PC-9 (cell line): ENCODE measurements around the gene EYS. TPM values are rescaled to one million over a fixed set of nuclear protein-coding genes. Genes with fewer than 3 reads are reported as not detected.

Experiments used
- BruUV-seq: library from RNA; stranded (reverse); fragments of 400-500 nt; replicated peaks from 2 replicates; lab custom pipeline; 2021; lab: Mats Ljungman, UMichigan
- CTCF ChIA-PET: fragments of 300-600 bp; sonication (Branson Sonifier 250); formaldehyde crosslinking; loops from one replicate; lab custom pipeline; 2022; ENCODE audit warnings: antibody characterized with exemption; lab: Charles Lee
- POLR2A ChIA-PET: fragments of 300-600 bp; sonication (Branson Sonifier 250); formaldehyde crosslinking; loops from one replicate; lab custom pipeline; 2022; ENCODE audit warnings: antibody characterized with exemption; ENCODE audit not compliant: unreplicated experiment; lab: Charles Lee
- DNase-seq, 2 experiments: peaks; one replicate each; pipeline versions ENCODE4 v3.0.0 to v3.0.0-alpha.2; 2015 to 2022; ENCODE audit warnings: mixed read lengths in 1 of 2
- H2AFZ ChIP-seq: fragments of 200-600 bp; sonication (generic); 2 replicates; pipeline ENCODE4 v1.8.1; 2017; ENCODE audit warnings: antibody characterized with exemption
- H3F3A ChIP-seq: fragments of 200-600 bp; sonication (generic); 2 replicates; pipeline ENCODE4 v1.8.1; 2017; ENCODE audit warnings: antibody characterized with exemption, mild to moderate bottlenecking, low read depth; ENCODE audit not compliant: insufficient read depth
- H3K27ac ChIP-seq: fragments of 200-600 bp; sonication (generic); 2 replicates; pipeline ENCODE4 v1.6.1; 2016; ENCODE audit warnings: mixed run types
- H3K27me3 ChIP-seq: fragments of 200-600 bp; sonication (generic); 2 replicates; pipeline ENCODE4 v1.6.1; 2016; ENCODE audit warnings: low read depth, mixed run types; ENCODE audit not compliant: insufficient read depth
- H3K36me3 ChIP-seq: fragments of 200-600 bp; sonication (generic); 2 replicates; pipeline ENCODE4 v1.6.1; 2016; ENCODE audit warnings: low read depth, mixed run types
- H3K4me1 ChIP-seq: fragments of 200-600 bp; sonication (generic); replicated peaks from 2 replicates; pipeline ENCODE4 v1.6.1; 2016; ENCODE audit warnings: mixed run types; ENCODE audit not compliant: insufficient read depth
- H3K4me2 ChIP-seq: fragments of 200-600 bp; sonication (generic); 2 replicates; pipeline ENCODE4 v1.6.1; 2017; ENCODE audit warnings: mixed run types
- H3K4me3 ChIP-seq: fragments of 200-600 bp; sonication (generic); 2 replicates; pipeline ENCODE4 v1.6.1; 2016; ENCODE audit warnings: mixed run types
- H3K79me2 ChIP-seq: fragments of 200-600 bp; sonication (generic); 2 replicates; pipeline ENCODE4 v1.6.1; 2017; ENCODE audit warnings: low read depth, mixed run types
- H3K9me2 ChIP-seq: fragments of 200-600 bp; sonication (generic); 2 replicates; pipeline ENCODE4 v1.8.1; 2017; ENCODE audit warnings: mild to moderate bottlenecking; ENCODE audit not compliant: insufficient read depth
- H3K9me3 ChIP-seq: fragments of 200-600 bp; sonication (generic); 2 replicates; pipeline ENCODE4 v1.8.1; 2016; ENCODE audit warnings: low read depth; ENCODE audit not compliant: insufficient read depth
- H4K20me1 ChIP-seq: fragments of 200-600 bp; sonication (generic); 2 replicates; pipeline ENCODE4 v1.8.1; 2017; ENCODE audit not compliant: insufficient read depth
- EZH2 ChIP-seq: fragments of 200-600 bp; sonication (generic); IDR thresholded peaks from 2 replicates; pipeline ENCODE4 v1.8.0; 2017; ENCODE audit warnings: antibody characterized with exemption, low read depth
- intact Hi-C: fragments of 100-400 bp; cut with micrococcal nuclease; formaldehyde crosslinking; loops from one replicate; pipeline ENCODE4 v1.10.0; 2022; ENCODE audit not compliant: unreplicated experiment
- total RNA-seq: library from RNA; stranded (reverse); gene quantifications from 2 replicates; pipeline ENCODE4 v1.2.3, GENCODE V29; 2021
- TF ChIP-seq, protein P1 (sequence below): fragments of 200-600 bp; sonication (generic); conservative IDR thresholded peaks from 2 replicates; pipeline ENCODE4 v1.6.1; 2017; ENCODE audit warnings: mixed run types, antibody characterized with exemption, mild to moderate bottlenecking, moderate library complexity

Gene EYS
- total RNA-seq, 1 experiment from 2014 or later, result not detected

GRCh38 chr6:65221153-65221552 is 485.9 kb downstream of the EYS start:
- H3K79me2 ChIP-seq, result no peaks in the 10 kb centered on the region
- ChIA-PET CTCF (no interaction called here), POLR2A (no interaction called here)
- TF ChIP-seq EZH2, result no peak
- TF ChIP-seq, protein P1, sequence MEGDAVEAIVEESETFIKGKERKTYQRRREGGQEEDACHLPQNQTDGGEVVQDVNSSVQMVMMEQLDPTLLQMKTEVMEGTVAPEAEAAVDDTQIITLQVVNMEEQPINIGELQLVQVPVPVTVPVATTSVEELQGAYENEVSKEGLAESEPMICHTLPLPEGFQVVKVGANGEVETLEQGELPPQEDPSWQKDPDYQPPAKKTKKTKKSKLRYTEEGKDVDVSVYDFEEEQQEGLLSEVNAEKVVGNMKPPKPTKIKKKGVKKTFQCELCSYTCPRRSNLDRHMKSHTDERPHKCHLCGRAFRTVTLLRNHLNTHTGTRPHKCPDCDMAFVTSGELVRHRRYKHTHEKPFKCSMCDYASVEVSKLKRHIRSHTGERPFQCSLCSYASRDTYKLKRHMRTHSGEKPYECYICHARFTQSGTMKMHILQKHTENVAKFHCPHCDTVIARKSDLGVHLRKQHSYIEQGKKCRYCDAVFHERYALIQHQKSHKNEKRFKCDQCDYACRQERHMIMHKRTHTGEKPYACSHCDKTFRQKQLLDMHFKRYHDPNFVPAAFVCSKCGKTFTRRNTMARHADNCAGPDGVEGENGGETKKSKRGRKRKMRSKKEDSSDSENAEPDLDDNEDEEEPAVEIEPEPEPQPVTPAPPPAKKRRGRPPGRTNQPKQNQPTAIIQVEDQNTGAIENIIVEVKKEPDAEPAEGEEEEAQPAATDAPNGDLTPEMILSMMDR, result no peak
- no peaks in the 10 kb centered on the region for H3K9me2 ChIP-seq
- no peak overlapping the region for H3K4me3 ChIP-seq
- H3K27me3 ChIP-seq, result no peaks in the 10 kb centered on the region
- H4K20me1 ChIP-seq, result no peaks in the 10 kb centered on the region
- no peaks in the 10 kb centered on the region for H3K36me3 ChIP-seq
- H3F3A ChIP-seq, result no peaks in the 10 kb centered on the region
- H3K4me2 ChIP-seq, result no peak overlapping the region
- H2AFZ ChIP-seq, result no peak overlapping the region
- no peaks in the 10 kb centered on the region for H3K9me3 ChIP-seq
- no peaks in the 10 kb centered on the region for H3K4me1 ChIP-seq
- no TSS peak for BruUV-seq
- no peak for DNase-seq
- intact Hi-C loops, result no loop called here
- no peak overlapping the region for H3K27ac ChIP-seq

GRCh38 chr6:65202738-65203137 is 504.3 kb downstream of the EYS start:
- intact Hi-C loops, result no loop called here
- DNase-seq, result no peak
- BruUV-seq, result no TSS peak

DNA sequence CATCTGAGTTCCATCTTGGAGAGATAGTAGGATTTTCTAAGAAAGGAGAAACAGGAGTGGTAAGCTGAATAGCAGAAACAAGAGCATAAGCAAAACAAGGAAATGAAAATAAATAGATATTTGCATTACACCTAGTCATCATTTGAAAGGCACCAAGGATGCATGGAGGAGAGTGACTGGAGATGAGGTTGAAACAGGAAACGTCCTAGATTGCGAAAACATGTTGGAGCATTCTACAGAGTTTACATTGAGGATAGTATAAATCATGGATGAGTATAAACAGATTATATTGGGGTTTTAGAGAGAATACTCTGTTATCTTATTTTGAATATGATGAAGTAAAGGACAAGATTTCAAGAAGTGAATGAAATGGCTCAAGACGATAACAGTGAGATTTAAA is 507.3 kb downstream of the EYS start:
- Histone ChIP-seq H2AFZ (no peak overlapping the region), H3K27ac (no peak overlapping the region), H3K4me2 (no peak overlapping the region), H3F3A (no peaks in the 10 kb centered on the region), H3K36me3 (no peaks in the 10 kb centered on the region), H3K9me3 (no peaks in the 10 kb centered on the region), H4K20me1 (no peaks in the 10 kb centered on the region), H3K27me3 (no peaks in the 10 kb centered on the region), H3K4me1 (no peaks in the 10 kb centered on the region), H3K9me2 (no peaks in the 10 kb centered on the region), H3K4me3 (no peak overlapping the region), H3K79me2 (no peaks in the 10 kb centered on the region)
- DNase-seq, result no peak
- no peak for TF ChIP-seq EZH2
- ChIA-PET POLR2A (no interaction called here), CTCF (no interaction called here)
- intact Hi-C loops, result no loop called here
- BruUV-seq, result no TSS peak

More at GRCh38 chr6:65202738-65203137, 504.3 kb downstream of the EYS start:
- no peaks in the 10 kb centered on the region for H3K4me1 ChIP-seq
- no peaks in the 10 kb centered on the region for H3K9me3 ChIP-seq
- H3K9me2 ChIP-seq, result no peaks in the 10 kb centered on the region
- ChIA-PET CTCF (no interaction called here), POLR2A (no interaction called here)
- H3K4me2 ChIP-seq, result no peak overlapping the region
- H2AFZ ChIP-seq, result no peak overlapping the region
- H3F3A ChIP-seq, result no peaks in the 10 kb centered on the region
- no peak overlapping the region for H3K4me3 ChIP-seq
- TF ChIP-seq, protein P1, result no peak
- no peak for TF ChIP-seq EZH2
- no peaks in the 10 kb centered on the region for H3K79me2 ChIP-seq
- H4K20me1 ChIP-seq, result no peaks in the 10 kb centered on the region
- no peak overlapping the region for H3K27ac ChIP-seq
- no peaks in the 10 kb centered on the region for H3K36me3 ChIP-seq
- H3K27me3 ChIP-seq, result no peaks in the 10 kb centered on the region

DNA sequence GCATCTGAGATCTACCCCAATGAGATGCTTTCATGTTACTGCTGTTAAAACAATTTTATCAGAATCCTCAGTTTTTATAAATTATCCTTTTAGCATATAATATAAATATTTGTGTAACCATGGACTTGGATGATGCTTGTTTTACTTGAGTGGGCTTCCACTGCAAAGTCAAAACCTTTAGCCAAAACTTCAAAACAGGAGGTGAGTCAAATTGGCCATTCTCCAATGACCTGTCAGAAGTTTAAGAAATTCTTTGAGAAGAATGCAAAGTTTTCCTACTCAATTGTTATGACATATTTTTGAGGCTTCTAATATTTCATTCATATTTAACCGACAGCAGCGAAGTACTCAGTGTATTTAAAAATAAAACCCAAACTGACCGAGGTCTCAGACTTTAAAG is 507.9 kb downstream of the EYS start:
- POLR2A ChIA-PET, result no interaction called here

More for the DNA sequence above, 507.9 kb downstream of the EYS start:
- intact Hi-C loops, result no loop called here
- H3K4me2 ChIP-seq, result no peak overlapping the region
- H4K20me1 ChIP-seq, result no peaks in the 10 kb centered on the region
- H3K27ac ChIP-seq, result no peak overlapping the region
- no peaks in the 10 kb centered on the region for H3F3A ChIP-seq
- no peak for TF ChIP-seq EZH2
- TF ChIP-seq, protein P1, result no peak
- H3K4me1 ChIP-seq, result no peaks in the 10 kb centered on the region
- no peak for DNase-seq
- no peak overlapping the region for H2AFZ ChIP-seq
- no peaks in the 10 kb centered on the region for H3K27me3 ChIP-seq
- no peaks in the 10 kb centered on the region for H3K9me3 ChIP-seq
- no peaks in the 10 kb centered on the region for H3K79me2 ChIP-seq
- BruUV-seq, result no TSS peak
- no peaks in the 10 kb centered on the region for H3K36me3 ChIP-seq
- no peak overlapping the region for H3K4me3 ChIP-seq
- CTCF ChIA-PET, result no interaction called here
- H3K9me2 ChIP-seq, result no peaks in the 10 kb centered on the region
